Astrocyte (in vitro differentiated cells and primary cell): ENCODE data around the gene TRIP12.

Source experiments
- EZH2 ChIP-seq: IDR thresholded peaks from 2 replicates; pipeline ENCODE4 v1.6.1; 2012; ENCODE audit warnings: mild to moderate bottlenecking, low read length, inconsistent platforms; ENCODE audit not compliant: insufficient read depth
- TF ChIP-seq, protein P1 (sequence below): IDR thresholded peaks from 2 replicates; pipeline ENCODE4 v1.5.1; 2011; ENCODE audit warnings: low read depth, mild to moderate bottlenecking, inconsistent platforms, low read length, moderate library complexity; ENCODE audit not compliant: insufficient read depth

DNA sequence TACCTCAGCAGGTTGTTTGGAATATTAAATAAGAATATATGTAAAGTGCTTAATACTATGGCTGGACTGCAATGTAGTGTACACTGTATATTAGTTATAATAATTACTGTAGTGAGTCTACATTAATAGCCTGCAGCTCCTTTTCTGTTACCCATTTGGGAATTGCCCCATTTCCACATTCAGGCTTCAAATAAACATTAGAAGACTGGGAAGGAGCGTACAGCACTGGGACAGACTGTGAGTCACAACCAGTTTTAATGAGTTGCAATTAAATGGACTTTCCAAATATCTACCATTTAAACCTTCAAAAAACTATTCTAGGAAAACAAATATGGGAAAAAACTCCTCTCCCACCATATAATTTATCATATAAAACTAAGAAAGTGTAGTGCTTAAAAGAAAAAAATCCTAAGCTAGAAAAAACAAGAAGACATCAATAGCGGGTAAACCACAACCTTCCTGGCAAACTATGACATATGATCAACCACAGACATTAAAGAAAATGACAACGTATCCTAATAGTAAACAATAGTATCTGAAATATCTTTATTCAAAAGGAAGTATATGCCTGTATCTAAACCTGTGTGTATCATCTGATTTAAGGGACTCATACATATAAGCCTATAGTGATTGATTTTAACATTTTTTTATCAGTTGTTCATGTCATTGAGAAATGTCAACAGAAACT, 86.1 kb downstream of the TRIP12 start:
- TF ChIP-seq, protein P1, sequence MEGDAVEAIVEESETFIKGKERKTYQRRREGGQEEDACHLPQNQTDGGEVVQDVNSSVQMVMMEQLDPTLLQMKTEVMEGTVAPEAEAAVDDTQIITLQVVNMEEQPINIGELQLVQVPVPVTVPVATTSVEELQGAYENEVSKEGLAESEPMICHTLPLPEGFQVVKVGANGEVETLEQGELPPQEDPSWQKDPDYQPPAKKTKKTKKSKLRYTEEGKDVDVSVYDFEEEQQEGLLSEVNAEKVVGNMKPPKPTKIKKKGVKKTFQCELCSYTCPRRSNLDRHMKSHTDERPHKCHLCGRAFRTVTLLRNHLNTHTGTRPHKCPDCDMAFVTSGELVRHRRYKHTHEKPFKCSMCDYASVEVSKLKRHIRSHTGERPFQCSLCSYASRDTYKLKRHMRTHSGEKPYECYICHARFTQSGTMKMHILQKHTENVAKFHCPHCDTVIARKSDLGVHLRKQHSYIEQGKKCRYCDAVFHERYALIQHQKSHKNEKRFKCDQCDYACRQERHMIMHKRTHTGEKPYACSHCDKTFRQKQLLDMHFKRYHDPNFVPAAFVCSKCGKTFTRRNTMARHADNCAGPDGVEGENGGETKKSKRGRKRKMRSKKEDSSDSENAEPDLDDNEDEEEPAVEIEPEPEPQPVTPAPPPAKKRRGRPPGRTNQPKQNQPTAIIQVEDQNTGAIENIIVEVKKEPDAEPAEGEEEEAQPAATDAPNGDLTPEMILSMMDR = no peak
- no peak for TF ChIP-seq EZH2
